Iris pigment epithelial cell (primary cell): Measurements from ENCODE around the gene FGD2.
"Not testable (repeated sequence)": the region's sequence is repeated elsewhere in the genome, so short reads cannot be mapped to it uniquely, and the experiment has no call there.

Experiments used
- DNase-seq: peaks from one replicate; pipeline ENCODE4 v3.0.0-alpha.2; 2011; ENCODE audit warnings: low read depth

FGD2 gene

GRCh38 chr6:37058984-37059343 is 53.5 kb downstream of the FGD2 start:
- not testable (repeated sequence) for DNase-seq

- peak; percentile 97 for DNase-seq
Observed at GRCh38 chr6:37059344-37060194, 54.1 kb downstream of the FGD2 start.

GRCh38 chr6:37060195-37060559 is 54.7 kb downstream of the FGD2 start:
- DNase-seq, result no peak

- DNase-seq, result no peak
Observed at GRCh38 chr6:37061157-37061804, 55.8 kb downstream of the FGD2 start.

- no peak for DNase-seq
Observed at GRCh38 chr6:37062424-37062823, 57.0 kb downstream of the FGD2 start.

- no peak for DNase-seq
Observed at GRCh38 chr6:37068356-37069270, 63.2 kb downstream of the FGD2 start.

- DNase-seq, result no peak
Observed at GRCh38 chr6:37069639-37070038, 64.2 kb downstream of the FGD2 start.

- no peak for DNase-seq
Observed at GRCh38 chr6:37072526-37072925, 67.1 kb downstream of the FGD2 start.

- DNase-seq, result no peak
Observed at GRCh38 chr6:37074053-37074827, 68.8 kb downstream of the FGD2 start.

GRCh38 chr6:37077191-37077904 is 71.9 kb downstream of the FGD2 start:
- no peak for DNase-seq

GRCh38 chr6:37077905-37078296 is 72.4 kb downstream of the FGD2 start:
- DNase-seq, result peak; percentile 68
